ENCODE data around the gene SLC9A9. TPM values are rescaled to one million over a fixed set of nuclear protein-coding genes. Genes with fewer than 3 reads are reported as not detected.
A peak's percentile ranks its signal among the peaks of the same experiment; 100 is the strongest.

The SLC9A9 gene
- polyA plus RNA-seq, 1 experiment = 2.4 TPM

GRCh38 chr3:143737065-143737464 is 111.2 kb downstream of the SLC9A9 start:
- H3K4me3 ChIP-seq (ENCODE audit: low read depth, low read length) = no peak overlapping the region
- H3K36me3 ChIP-seq (ENCODE audit: control insufficient read depth, insufficient read depth, low read length) = no peaks in the 10 kb centered on the region
- ChIA-PET POLR2A (no interaction called here), CTCF (interaction anchor here (1.2 kb wide), 1 partner anchor 12 kb away, joined by 3 read pairs; no protein-coding TSS in a partner anchor)
- no peak for DNase-seq (ENCODE audit: low read depth)
- no peaks in the 10 kb centered on the region for H3K27me3 ChIP-seq (ENCODE audit: control insufficient read depth, insufficient read depth, low read length)
- no peak for TF ChIP-seq CTCF (IDR thresholded peaks at IDR 0.05; ENCODE audit: insufficient read depth, low read depth, low read length)

- no peak for TF ChIP-seq CTCF (IDR thresholded peaks at IDR 0.05; ENCODE audit: insufficient read depth, low read depth, low read length)
- ChIA-PET CTCF (interaction anchor here (1.2 kb wide), 1 partner anchor 12 kb away, joined by 3 read pairs; no protein-coding TSS in a partner anchor), POLR2A (no interaction called here)
- Histone ChIP-seq H3K4me3 (ENCODE audit: low read depth, low read length) (no peak overlapping the region), H3K27me3 (ENCODE audit: control insufficient read depth, insufficient read depth, low read length) (no peaks in the 10 kb centered on the region), H3K36me3 (ENCODE audit: control insufficient read depth, insufficient read depth, low read length) (no peaks in the 10 kb centered on the region)
- DNase-seq (ENCODE audit: low read depth) = no peak
Measured at GRCh38 chr3:143736205-143736997, 111.9 kb downstream of the SLC9A9 start.

GRCh38 chr3:143731776-143732175 is 116.5 kb downstream of the SLC9A9 start:
- DNase-seq (ENCODE audit: low read depth) = no peak
- POLR2A ChIA-PET = no interaction called here
- Histone ChIP-seq H3K27me3 (ENCODE audit: control insufficient read depth, insufficient read depth, low read length) (no peaks in the 10 kb centered on the region), H3K36me3 (ENCODE audit: control insufficient read depth, insufficient read depth, low read length) (no peaks in the 10 kb centered on the region), H3K4me3 (ENCODE audit: low read depth, low read length) (no peak overlapping the region)
- TF ChIP-seq CTCF (IDR thresholded peaks at IDR 0.05; ENCODE audit: insufficient read depth, low read depth, low read length) = no peak
- CTCF ChIA-PET = no interaction called here

DNA sequence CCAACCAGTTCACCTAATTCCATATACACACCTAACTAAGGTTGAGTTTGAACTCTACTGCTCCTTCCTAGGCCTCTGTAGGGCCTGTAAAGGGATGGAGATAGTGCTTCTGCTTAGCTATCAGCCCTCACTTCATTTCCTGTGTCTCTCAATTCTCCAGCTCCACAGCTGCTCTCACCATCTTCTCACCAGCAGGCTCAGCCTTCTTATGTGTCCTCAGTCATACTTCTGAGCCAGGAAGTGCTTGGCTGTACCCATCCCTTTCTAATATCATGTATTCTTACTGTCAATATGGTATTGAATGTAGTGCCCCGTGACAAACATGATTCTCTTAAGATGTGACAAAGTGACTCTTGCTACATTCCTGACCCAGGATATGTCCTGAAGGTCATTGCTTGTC is 116.9 kb downstream of the SLC9A9 start:
- Histone ChIP-seq H3K27me3 (ENCODE audit: control insufficient read depth, insufficient read depth, low read length) (no peaks in the 10 kb centered on the region), H3K36me3 (ENCODE audit: control insufficient read depth, insufficient read depth, low read length) (no peaks in the 10 kb centered on the region), H3K4me3 (ENCODE audit: low read depth, low read length) (no peak overlapping the region)
- no peak for TF ChIP-seq CTCF (IDR thresholded peaks at IDR 0.05; ENCODE audit: insufficient read depth, low read depth, low read length)
- DNase-seq (ENCODE audit: low read depth) = no peak
- ChIA-PET CTCF (no interaction called here), POLR2A (no interaction called here)

DNA sequence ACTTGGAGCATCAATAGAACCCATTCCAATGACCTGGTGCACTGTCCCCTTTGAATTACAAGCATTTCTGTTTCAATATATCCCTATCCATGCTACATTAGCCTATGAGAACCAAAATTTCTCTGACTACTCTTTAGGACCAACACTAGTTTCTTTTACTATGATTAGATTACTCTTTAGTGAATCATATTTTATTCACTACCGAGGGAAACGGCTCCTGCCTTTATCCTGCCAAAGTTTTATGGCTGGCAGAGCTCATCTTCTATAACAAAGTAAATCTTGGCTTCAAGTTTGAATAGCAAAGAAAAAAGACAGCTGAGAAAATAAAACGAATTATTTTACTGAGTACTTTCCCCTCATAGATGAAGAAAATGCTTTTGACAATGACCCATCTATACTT is 120.9 kb downstream of the SLC9A9 start:
- POLR2A ChIA-PET = no interaction called here
- Histone ChIP-seq H3K27me3 (ENCODE audit: control insufficient read depth, insufficient read depth, low read length) (no peaks in the 10 kb centered on the region), H3K36me3 (ENCODE audit: control insufficient read depth, insufficient read depth, low read length) (no peaks in the 10 kb centered on the region), H3K4me3 (ENCODE audit: low read depth, low read length) (no peak overlapping the region)
- no peak for TF ChIP-seq CTCF (IDR thresholded peaks at IDR 0.05; ENCODE audit: insufficient read depth, low read depth, low read length)
- DNase-seq (ENCODE audit: low read depth) = peak; percentile 9
- CTCF ChIA-PET = interaction anchor here (1.2 kb wide), 1 partner anchor 9 kb away, joined by 5 read pairs; no protein-coding TSS in a partner anchor
